Measurements from ENCODE around the gene PCDHB12. TPM values are rescaled to one million over a fixed set of nuclear protein-coding genes. Genes with fewer than 3 reads are reported as not detected.
"Not testable (repeated sequence)": the region's sequence is repeated elsewhere in the genome, so short reads cannot be mapped to it uniquely, and the experiment has no call there.

The PCDHB12 gene
- total RNA-seq, 1 donor from 2014 or later: 3.0 TPM

DNA sequence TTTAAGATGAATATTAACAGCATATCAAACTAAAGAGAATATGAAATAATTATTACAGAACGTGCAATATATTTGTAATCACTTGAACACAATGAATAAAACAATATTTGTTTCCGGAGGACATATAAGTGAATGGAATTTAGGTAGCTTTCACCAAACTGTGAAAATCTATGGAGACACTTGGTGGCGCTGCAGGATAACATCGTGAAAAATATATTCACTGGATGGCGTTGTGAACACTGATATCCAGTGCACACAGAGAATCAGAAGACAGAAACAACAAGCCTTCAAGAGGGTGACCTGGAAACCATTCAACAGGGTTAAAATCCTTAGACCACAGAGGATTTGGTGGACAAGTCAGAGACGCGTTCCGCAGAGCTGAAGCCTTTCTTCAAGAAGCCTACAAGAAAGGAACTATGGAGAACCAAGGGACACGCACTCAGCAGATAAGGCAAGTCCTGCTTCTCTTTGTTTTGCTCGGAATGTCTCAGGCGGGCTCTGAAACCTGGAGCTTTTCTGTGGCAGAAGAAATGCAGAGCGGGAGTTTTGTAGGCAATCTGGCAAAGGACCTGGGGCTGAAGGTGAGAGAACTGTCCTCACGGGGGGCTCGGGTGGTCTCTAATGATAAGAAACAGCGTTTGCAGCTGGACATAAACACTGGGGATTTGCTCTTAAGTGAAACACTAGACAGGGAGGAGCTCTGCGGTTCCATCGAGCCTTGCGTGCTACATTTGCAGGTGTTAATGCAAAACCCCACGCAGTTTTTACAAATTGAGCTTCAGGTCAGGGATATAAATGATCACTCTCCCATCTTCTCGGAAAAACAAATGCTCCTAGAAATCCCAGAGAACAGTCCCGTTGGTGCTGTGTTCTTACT lies 8.9 kb upstream of the PCDHB12 start, which contains the start of gene PCDHB11:
PCDHB11 (plus strand) TSS at position 269 of the 877 bp plus-strand sequence; CDS start at position 417, 148 bp downstream.
- H3K79me2 ChIP-seq (ENCODE audit: low read depth): no peaks in the 10 kb centered on the region
- H3K36me3 ChIP-seq: peaks cover 11% of the 10 kb centered on the region
- Mint-ChIP-seq H3K36me3 (peaks cover 15% of the 10 kb centered on the region), H3K4me1 (no peaks in the 10 kb centered on the region), H3K9me3 (peaks cover 54% of the 10 kb centered on the region), H3K4me3 (peak within 1 kb of the TSS; percentile 60), H3K27ac (peak within 1 kb of the TSS; percentile 83), H3K27me3 (ENCODE audit: insufficient read depth, low read depth) (peaks cover 8% of the 10 kb centered on the region)
- peaks cover 17% of the 10 kb centered on the region for H3K9me3 ChIP-seq (ENCODE audit: low read depth)
- H3K27ac ChIP-seq: no peak within 1 kb of the TSS
- DNase-seq (ENCODE audit: low spot score): peak; percentile 53
- H3F3A ChIP-seq (ENCODE audit: low read depth): no peaks in the 10 kb centered on the region
- no peak within 1 kb of the TSS for H2AFZ ChIP-seq (replicated peaks)
- H3K9ac ChIP-seq: no peak within 1 kb of the TSS
- H3K4me3 ChIP-seq: no peak within 1 kb of the TSS
- H3K4me2 ChIP-seq: no peak within 1 kb of the TSS
- TF ChIP-seq, protein P1, sequence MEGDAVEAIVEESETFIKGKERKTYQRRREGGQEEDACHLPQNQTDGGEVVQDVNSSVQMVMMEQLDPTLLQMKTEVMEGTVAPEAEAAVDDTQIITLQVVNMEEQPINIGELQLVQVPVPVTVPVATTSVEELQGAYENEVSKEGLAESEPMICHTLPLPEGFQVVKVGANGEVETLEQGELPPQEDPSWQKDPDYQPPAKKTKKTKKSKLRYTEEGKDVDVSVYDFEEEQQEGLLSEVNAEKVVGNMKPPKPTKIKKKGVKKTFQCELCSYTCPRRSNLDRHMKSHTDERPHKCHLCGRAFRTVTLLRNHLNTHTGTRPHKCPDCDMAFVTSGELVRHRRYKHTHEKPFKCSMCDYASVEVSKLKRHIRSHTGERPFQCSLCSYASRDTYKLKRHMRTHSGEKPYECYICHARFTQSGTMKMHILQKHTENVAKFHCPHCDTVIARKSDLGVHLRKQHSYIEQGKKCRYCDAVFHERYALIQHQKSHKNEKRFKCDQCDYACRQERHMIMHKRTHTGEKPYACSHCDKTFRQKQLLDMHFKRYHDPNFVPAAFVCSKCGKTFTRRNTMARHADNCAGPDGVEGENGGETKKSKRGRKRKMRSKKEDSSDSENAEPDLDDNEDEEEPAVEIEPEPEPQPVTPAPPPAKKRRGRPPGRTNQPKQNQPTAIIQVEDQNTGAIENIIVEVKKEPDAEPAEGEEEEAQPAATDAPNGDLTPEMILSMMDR (IDR thresholded peaks at IDR 0.05): peak; percentile 59
- TF ChIP-seq EZH2phosphoT487 (IDR thresholded peaks at IDR 0.05): no peak
- H3K4me1 ChIP-seq: no peaks in the 10 kb centered on the region
- peaks cover 30% of the 10 kb centered on the region for H3K27me3 ChIP-seq
- H4K20me1 ChIP-seq (ENCODE audit: low read depth): no peaks in the 10 kb centered on the region

DNA sequence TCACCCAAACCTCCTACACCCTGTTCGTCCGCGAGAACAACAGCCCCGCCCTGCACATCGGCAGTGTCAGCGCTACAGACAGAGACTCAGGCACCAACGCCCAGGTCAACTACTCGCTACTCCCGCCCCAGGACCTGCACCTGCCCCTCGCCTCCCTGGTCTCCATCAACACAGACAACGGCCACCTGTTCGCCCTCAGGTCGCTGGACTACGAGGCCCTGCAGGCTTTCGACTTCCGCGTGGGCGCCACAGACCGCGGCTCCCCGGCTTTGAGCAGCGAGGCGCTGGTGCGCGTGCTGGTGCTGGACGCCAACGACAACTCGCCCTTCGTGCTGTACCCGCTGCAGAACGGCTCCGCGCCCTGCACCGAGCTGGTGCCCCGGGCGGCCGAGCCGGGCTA lies 7.4 kb upstream of the PCDHB12 start:
- Mint-ChIP-seq H3K36me3 (peaks cover 14% of the 10 kb centered on the region), H3K9me3 (peaks cover 53% of the 10 kb centered on the region)
- H3F3A ChIP-seq (ENCODE audit: low read depth); H3K27ac Mint-ChIP-seq; H3K4me2 ChIP-seq; H3K4me1 Mint-ChIP-seq; H3K36me3 ChIP-seq; H3K9me3 ChIP-seq (ENCODE audit: low read depth); H4K20me1 ChIP-seq (ENCODE audit: low read depth); H3K9ac ChIP-seq; H3K27me3 Mint-ChIP-seq (ENCODE audit: insufficient read depth, low read depth); H3K4me3 ChIP-seq; H3K27ac ChIP-seq; H3K4me1 ChIP-seq; H3K79me2 ChIP-seq (ENCODE audit: low read depth); H2AFZ ChIP-seq (replicated peaks); H3K4me3 Mint-ChIP-seq; DNase-seq (ENCODE audit: low spot score): not testable (repeated sequence)
- peaks cover 30% of the 10 kb centered on the region for H3K27me3 ChIP-seq

DNA sequence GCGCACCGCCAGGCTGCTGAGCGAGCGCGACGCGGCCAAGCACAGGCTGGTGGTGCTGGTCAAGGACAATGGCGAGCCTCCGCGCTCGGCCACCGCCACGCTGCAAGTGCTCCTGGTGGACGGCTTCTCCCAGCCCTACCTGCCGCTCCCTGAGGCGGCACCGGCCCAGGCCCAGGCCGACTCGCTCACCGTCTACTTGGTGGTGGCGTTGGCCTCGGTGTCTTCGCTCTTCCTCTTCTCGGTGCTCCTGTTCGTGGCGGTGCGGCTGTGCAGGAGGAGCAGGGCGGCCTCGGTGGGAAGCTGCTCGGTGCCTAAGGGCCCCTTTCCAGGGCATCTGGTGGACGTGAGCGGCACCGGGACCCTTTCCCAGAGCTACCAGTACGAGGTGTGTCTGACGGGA lies 6.9 kb upstream of the PCDHB12 start:
- H3K36me3 ChIP-seq; H4K20me1 ChIP-seq (ENCODE audit: low read depth); H3K4me3 ChIP-seq; H3K4me3 Mint-ChIP-seq; H3K4me2 ChIP-seq; H3K79me2 ChIP-seq (ENCODE audit: low read depth); DNase-seq (ENCODE audit: low spot score); H3K27ac Mint-ChIP-seq; H3F3A ChIP-seq (ENCODE audit: low read depth); H3K27me3 Mint-ChIP-seq (ENCODE audit: insufficient read depth, low read depth); H3K4me1 Mint-ChIP-seq; H3K4me1 ChIP-seq; H3K9me3 ChIP-seq (ENCODE audit: low read depth); H3K27ac ChIP-seq; H3K9ac ChIP-seq; H2AFZ ChIP-seq (replicated peaks): not testable (repeated sequence)
- peaks cover 30% of the 10 kb centered on the region for H3K27me3 ChIP-seq
- peaks cover 12% of the 10 kb centered on the region for H3K36me3 Mint-ChIP-seq
- peaks cover 50% of the 10 kb centered on the region for H3K9me3 Mint-ChIP-seq

DNA sequence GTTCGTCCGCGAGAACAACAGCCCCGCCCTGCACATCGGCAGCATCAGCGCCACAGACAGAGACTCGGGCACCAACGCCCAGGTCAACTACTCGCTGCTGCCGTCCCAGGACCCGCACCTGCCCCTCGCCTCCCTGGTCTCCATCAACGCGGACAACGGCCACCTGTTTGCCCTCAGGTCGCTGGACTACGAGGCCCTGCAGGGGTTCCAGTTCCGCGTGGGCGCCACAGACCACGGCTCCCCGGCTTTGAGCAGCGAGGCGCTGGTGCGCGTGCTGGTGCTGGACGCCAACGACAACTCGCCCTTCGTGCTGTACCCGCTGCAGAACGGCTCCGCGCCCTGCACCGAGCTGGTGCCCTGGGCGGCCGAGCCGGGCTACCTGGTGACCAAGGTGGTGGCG lies 1.8 kb downstream of the PCDHB12 start:
- not testable (repeated sequence) for H2AFZ ChIP-seq (replicated peaks); H3K4me2 ChIP-seq; H4K20me1 ChIP-seq (ENCODE audit: low read depth); H3K9me3 ChIP-seq (ENCODE audit: low read depth); H3K4me3 ChIP-seq; H3K36me3 ChIP-seq; DNase-seq (ENCODE audit: low spot score); H3K9ac ChIP-seq; H3K4me1 ChIP-seq; H3K27ac ChIP-seq; H3K27me3 Mint-ChIP-seq (ENCODE audit: insufficient read depth, low read depth); H3K27ac Mint-ChIP-seq; H3K79me2 ChIP-seq (ENCODE audit: low read depth); H3K4me1 Mint-ChIP-seq; H3K27me3 ChIP-seq; H3K4me3 Mint-ChIP-seq; H3F3A ChIP-seq (ENCODE audit: low read depth)
- Mint-ChIP-seq H3K36me3 (peaks cover 14% of the 10 kb centered on the region), H3K9me3 (peaks cover 53% of the 10 kb centered on the region)

DNA sequence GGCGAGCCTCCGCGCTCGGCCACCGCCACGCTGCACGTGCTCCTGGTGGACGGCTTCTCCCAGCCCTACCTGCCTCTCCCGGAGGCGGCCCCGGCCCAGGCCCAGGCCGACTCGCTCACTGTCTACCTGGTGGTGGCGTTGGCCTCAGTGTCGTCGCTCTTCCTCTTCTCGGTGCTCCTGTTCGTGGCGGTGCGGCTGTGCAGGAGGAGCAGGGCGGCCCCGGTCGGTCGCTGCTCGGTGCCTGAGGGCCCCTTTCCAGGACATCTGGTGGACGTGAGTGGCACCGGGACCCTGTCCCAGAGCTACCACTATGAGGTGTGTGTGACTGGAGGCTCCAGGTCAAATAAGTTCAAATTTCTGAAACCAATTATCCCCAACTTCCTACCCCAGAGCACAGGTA lies 2.3 kb downstream of the PCDHB12 start:
- DNase-seq (ENCODE audit: low spot score); H3K4me2 ChIP-seq; H4K20me1 ChIP-seq (ENCODE audit: low read depth); H3K4me1 Mint-ChIP-seq; H3K4me3 Mint-ChIP-seq; H3F3A ChIP-seq (ENCODE audit: low read depth); H3K36me3 ChIP-seq; H3K27ac ChIP-seq; H2AFZ ChIP-seq (replicated peaks); H3K79me2 ChIP-seq (ENCODE audit: low read depth); H3K27me3 ChIP-seq; H3K27ac Mint-ChIP-seq; H3K4me3 ChIP-seq; H3K4me1 ChIP-seq; H3K9ac ChIP-seq; H3K27me3 Mint-ChIP-seq (ENCODE audit: insufficient read depth, low read depth); H3K9me3 ChIP-seq (ENCODE audit: low read depth): not testable (repeated sequence)
- Mint-ChIP-seq H3K36me3 (peaks cover 13% of the 10 kb centered on the region), H3K9me3 (peaks cover 51% of the 10 kb centered on the region)
